GM12878 (cell line): Measurements from ENCODE around the gene PNMA8C.

Experiments used
- ATF3 ChIP-seq: IDR thresholded peaks from 2 replicates; pipeline ENCODE4 v1.6.1; 2011; ENCODE audit warnings: low read depth, mild to moderate bottlenecking, low read length, moderate library complexity, borderline replicate concordance; ENCODE audit errors: extremely low read depth
- ATF7 ChIP-seq: fragments of 450-650 bp; IDR thresholded peaks from 2 replicates; pipeline ENCODE4 v1.6.1; 2016; ENCODE audit warnings: low read depth, mild to moderate bottlenecking
- CEBPB ChIP-seq, 2 experiments: fragments of 150-350 bp in 1 of 2; IDR thresholded peaks; 2 replicates each; pipeline ENCODE4 v1.6.1; 2012 to 2014; ENCODE audit warnings: low read depth in 2 of 2, low read length in 2 of 2, borderline replicate concordance in 1 of 2, inconsistent platforms in 1 of 2
- CTCF ChIP-seq, 3 experiments: IDR thresholded peaks in 2 of 3; conservative IDR thresholded peaks in 1 of 3; 2 replicates each; pipeline ENCODE4 v1.5.1; 2011; ENCODE audit warnings: low read depth in 3 of 3, low read length in 3 of 3, mild to moderate bottlenecking in 3 of 3, control low read depth in 2 of 3, moderate library complexity in 2 of 3, inconsistent platforms in 1 of 3, mixed read lengths in 1 of 3; ENCODE audit not compliant: control insufficient read depth in 2 of 3, insufficient read depth in 1 of 3; ENCODE audit errors: extremely low read depth in 1 of 3
- POLR2A ChIP-seq: IDR thresholded peaks from 2 replicates; pipeline ENCODE4 v1.6.1; 2011; ENCODE audit warnings: low read depth, mild to moderate bottlenecking, low read length
- POLR2AphosphoS5 ChIP-seq: IDR thresholded peaks from 2 replicates; pipeline ENCODE4 v1.6.1; 2011; ENCODE audit warnings: mild to moderate bottlenecking, low read length, inconsistent platforms
- SIN3A ChIP-seq: IDR thresholded peaks from 2 replicates; pipeline ENCODE4 v1.6.1; 2012; ENCODE audit warnings: low read depth, low read length, improper control_type of control experiment
- USF1 ChIP-seq: IDR thresholded peaks from 2 replicates; pipeline ENCODE4 v1.6.1; 2011; ENCODE audit warnings: borderline replicate concordance, low read depth, mild to moderate bottlenecking, moderate library complexity, mixed read lengths, low read length; ENCODE audit not compliant: insufficient read depth; ENCODE audit errors: extremely low read length
- USF2 ChIP-seq: IDR thresholded peaks from 2 replicates; pipeline ENCODE4 v1.6.1; 2011; ENCODE audit warnings: low read depth, low read length, improper control_type of control experiment, borderline replicate concordance

- TF ChIP-seq ATF3 (no peak), POLR2A (no peak; the same call in 1 of the 2 replicates), ATF7 (no peak), CEBPB (IDR thresholded peaks at IDR 0.05; ENCODE audit: borderline replicate concordance in 1 of 2, low read depth in 2 of 2, low read length in 2 of 2) (no peak), CTCF (IDR thresholded peaks at IDR 0.05 in 2 of 3, conservative IDR thresholded peaks at IDR 0.05 in 1 of 3; ENCODE audit: control insufficient read depth in 2 of 3, extremely low read depth in 1 of 3, insufficient read depth in 1 of 3, low read depth in 3 of 3, low read length in 3 of 3) (no peak), USF1 (no peak), SIN3A (no peak), POLR2AphosphoS5 (no peak), USF2 (no peak)
Observed at GRCh38 chr19:46388311-46389095, 40.2 kb downstream of the PNMA8C start.
